ENCODE data around the gene BTNL9. TPM values are rescaled to one million over a fixed set of nuclear protein-coding genes. Genes with fewer than 3 reads are reported as not detected.
A peak's percentile ranks its signal among the peaks of the same experiment; 100 is the strongest.

The BTNL9 gene
- total and polyA plus RNA-seq, 2 of the 8 experiments (the other 6 are each of a cell fraction or from before 2014, with no cell fraction given): 0.23 to 0.89 TPM

- TF ChIP-seq CTCF (IDR thresholded peaks at IDR 0.05; ENCODE audit: control extremely low read depth in 1 of 3, insufficient read depth in 1 of 3, low read depth in 1 of 3, low read length in 3 of 3) (no peak), JUN (IDR thresholded peaks at IDR 0.05; ENCODE audit: low read depth, low read length) (no peak), TBP (IDR thresholded peaks at IDR 0.05; ENCODE audit: low read depth, low read length) (no peak), KDM1A (IDR thresholded peaks at IDR 0.05; ENCODE audit: borderline replicate concordance, low read length) (no peak), RAD21 (IDR thresholded peaks at IDR 0.05 in 1 of 2, conservative IDR thresholded peaks at IDR 0.05 in 1 of 2; ENCODE audit: low read depth in 2 of 2, low read length in 2 of 2) (0 out of 4 replicates have a peak, but pooled peaks of 1 of the 2 experiments have one; percentile 4), CTBP2 (IDR thresholded peaks at IDR 0.05; ENCODE audit: borderline replicate concordance, insufficient read depth, insufficient read length, low read length) (no peak), SP1 (IDR thresholded peaks at IDR 0.05; ENCODE audit: low read depth, low read length) (no peak), NANOG (IDR thresholded peaks at IDR 0.05; ENCODE audit: insufficient read depth, low read depth, low read length, poor library complexity, severe bottlenecking) (no peak), HDAC6 (IDR thresholded peaks at IDR 0.05; ENCODE audit: low read depth, low read length) (no peak), E2F6 (IDR thresholded peaks at IDR 0.05) (peak; percentile 50), TEAD4 (IDR thresholded peaks at IDR 0.05; ENCODE audit: low read depth, low read length) (no peak), YY1 (IDR thresholded peaks at IDR 0.05; ENCODE audit: low read depth, low read length) (no peak), GTF2F1 (IDR thresholded peaks at IDR 0.05; ENCODE audit: borderline replicate concordance, low read depth, low read length) (no peak), SAP30 (IDR thresholded peaks at IDR 0.05; ENCODE audit: insufficient read depth, insufficient replicate concordance, low read length) (no peak), BCL11A (IDR thresholded peaks at IDR 0.05; ENCODE audit: low read depth in 2 of 2, low read length in 2 of 2) (no peak), SIRT6 (IDR thresholded peaks at IDR 0.05; ENCODE audit: low read length) (no peak), MAX (IDR thresholded peaks at IDR 0.05) (no peak)
These were observed 12.0 kb downstream of the BTNL9 start (continued) for GRCh38 chr5:181051841-181052671.
